ENCODE data around the gene MYO19. TPM values are rescaled to one million over a fixed set of nuclear protein-coding genes. Genes with fewer than 3 reads are reported as not detected.

The MYO19 gene
- total RNA-seq, 1 experiment from 2014 or later = 167 TPM

DNA sequence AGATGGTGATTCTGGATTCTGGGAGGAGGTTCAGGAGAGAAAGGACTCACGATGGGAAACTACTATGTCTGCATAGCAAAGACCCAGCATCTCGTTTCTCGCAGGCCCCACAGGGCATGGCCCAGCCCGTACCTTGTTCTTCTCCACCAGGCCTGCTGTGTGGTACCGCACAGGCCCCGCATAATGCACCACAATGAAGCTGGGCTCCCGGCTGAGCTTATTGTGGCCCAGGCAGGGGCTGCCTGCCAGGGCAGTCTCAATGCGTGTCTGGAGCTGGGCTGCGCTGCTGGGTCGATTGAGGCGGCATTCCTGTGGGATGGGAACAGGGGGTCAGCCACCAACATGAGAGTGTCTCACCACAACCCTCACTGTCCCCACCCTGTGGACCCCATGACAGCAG lies 27.8 kb downstream of the MYO19 start:
- RAD21 ChIA-PET (ENCODE audit: low non-redundant PET in 1 of 2, low total read pairs in 2 of 2, uncharacterized antibody in 2 of 2, unreplicated experiment in 2 of 2) = no interaction called here
- no TSS peak for BruUV-seq (replicated peaks)
- Histone ChIP-seq H3K79me2 (ENCODE audit: insufficient read depth, low read length) (no peaks in the 10 kb centered on the region), H3K4me2 (ENCODE audit: low read length) (no peak overlapping the region), H3K27me3 (ENCODE audit: insufficient read depth, low read length) (no peaks in the 10 kb centered on the region), H3K4me3 (replicated peaks in 1 of 2; ENCODE audit: low read depth in 1 of 2, low read length in 2 of 2) (no peak overlapping the region), H4K20me1 (ENCODE audit: insufficient read depth) (no peaks in the 10 kb centered on the region), H3K9me2 (ENCODE audit: insufficient read depth) (no peaks in the 10 kb centered on the region), H3K9ac (ENCODE audit: low read length) (no peak overlapping the region), H3K9me3 (ENCODE audit: control insufficient read depth in 1 of 2, insufficient read depth in 1 of 2, low read depth in 1 of 2, low read length in 2 of 2) (no peaks in the 10 kb centered on the region), H3K36me3 (ENCODE audit: control insufficient read depth in 1 of 2, insufficient read depth in 2 of 2, low read length in 2 of 2) (peaks cover 54 to 73% of the 10 kb centered on the region in 2 experiments), H2AFZ (ENCODE audit: low read depth, low read length, poor library complexity, severe bottlenecking) (no peak overlapping the region), H3K27ac (ENCODE audit: low read depth, low read length) (no peak overlapping the region), H3K4me1 (ENCODE audit: control insufficient read depth in 1 of 2, insufficient read depth in 2 of 2, low read length in 2 of 2) (no peaks in the 10 kb centered on the region)
- CTCF ChIA-PET = no interaction called here
- TF ChIP-seq EGR1 (IDR thresholded peaks at IDR 0.05; ENCODE audit: low read depth) (no peak), ELF1 (IDR thresholded peaks at IDR 0.05; ENCODE audit: borderline replicate concordance, low read depth) (no peak), POLR2AphosphoS5 (IDR thresholded peaks at IDR 0.05; ENCODE audit: low read depth, low read length) (no peak), JUND (IDR thresholded peaks at IDR 0.05) (no peak), ZFX (IDR thresholded peaks at IDR 0.05) (no peak), ZNF274 (IDR thresholded peaks at IDR 0.05; ENCODE audit: low read depth, low read length) (no peak), YY1 (IDR thresholded peaks at IDR 0.05; ENCODE audit: extremely low read depth, insufficient replicate concordance, low read depth, low read length) (no peak), SRF (IDR thresholded peaks at IDR 0.05; ENCODE audit: low read depth) (no peak), SP1 (IDR thresholded peaks at IDR 0.05; ENCODE audit: low read depth) (no peak), POLR2A (IDR thresholded peaks at IDR 0.05; ENCODE audit: borderline replicate concordance, extremely low read depth, insufficient read depth, insufficient read length) (no peak), TCF7L2 (IDR thresholded peaks at IDR 0.05; ENCODE audit: borderline replicate concordance, extremely low read depth, insufficient read depth, insufficient read length) (no peak), CEBPB (IDR thresholded peaks at IDR 0.05; ENCODE audit: low read depth) (no peak), FOSL1 (IDR thresholded peaks at IDR 0.05; ENCODE audit: low read depth) (no peak), RAD21 (IDR thresholded peaks at IDR 0.05; ENCODE audit: low read depth) (no peak)
- TF ChIP-seq, protein P1, sequence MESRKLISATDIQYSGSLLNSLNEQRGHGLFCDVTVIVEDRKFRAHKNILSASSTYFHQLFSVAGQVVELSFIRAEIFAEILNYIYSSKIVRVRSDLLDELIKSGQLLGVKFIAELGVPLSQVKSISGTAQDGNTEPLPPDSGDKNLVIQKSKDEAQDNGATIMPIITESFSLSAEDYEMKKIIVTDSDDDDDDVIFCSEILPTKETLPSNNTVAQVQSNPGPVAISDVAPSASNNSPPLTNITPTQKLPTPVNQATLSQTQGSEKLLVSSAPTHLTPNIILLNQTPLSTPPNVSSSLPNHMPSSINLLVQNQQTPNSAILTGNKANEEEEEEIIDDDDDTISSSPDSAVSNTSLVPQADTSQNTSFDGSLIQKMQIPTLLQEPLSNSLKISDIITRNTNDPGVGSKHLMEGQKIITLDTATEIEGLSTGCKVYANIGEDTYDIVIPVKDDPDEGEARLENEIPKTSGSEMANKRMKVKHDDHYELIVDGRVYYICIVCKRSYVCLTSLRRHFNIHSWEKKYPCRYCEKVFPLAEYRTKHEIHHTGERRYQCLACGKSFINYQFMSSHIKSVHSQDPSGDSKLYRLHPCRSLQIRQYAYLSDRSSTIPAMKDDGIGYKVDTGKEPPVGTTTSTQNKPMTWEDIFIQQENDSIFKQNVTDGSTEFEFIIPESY (IDR thresholded peaks at IDR 0.05; ENCODE audit: extremely low read depth, insufficient replicate concordance, low read length) = no peak
- TF ChIP-seq, protein P2, sequence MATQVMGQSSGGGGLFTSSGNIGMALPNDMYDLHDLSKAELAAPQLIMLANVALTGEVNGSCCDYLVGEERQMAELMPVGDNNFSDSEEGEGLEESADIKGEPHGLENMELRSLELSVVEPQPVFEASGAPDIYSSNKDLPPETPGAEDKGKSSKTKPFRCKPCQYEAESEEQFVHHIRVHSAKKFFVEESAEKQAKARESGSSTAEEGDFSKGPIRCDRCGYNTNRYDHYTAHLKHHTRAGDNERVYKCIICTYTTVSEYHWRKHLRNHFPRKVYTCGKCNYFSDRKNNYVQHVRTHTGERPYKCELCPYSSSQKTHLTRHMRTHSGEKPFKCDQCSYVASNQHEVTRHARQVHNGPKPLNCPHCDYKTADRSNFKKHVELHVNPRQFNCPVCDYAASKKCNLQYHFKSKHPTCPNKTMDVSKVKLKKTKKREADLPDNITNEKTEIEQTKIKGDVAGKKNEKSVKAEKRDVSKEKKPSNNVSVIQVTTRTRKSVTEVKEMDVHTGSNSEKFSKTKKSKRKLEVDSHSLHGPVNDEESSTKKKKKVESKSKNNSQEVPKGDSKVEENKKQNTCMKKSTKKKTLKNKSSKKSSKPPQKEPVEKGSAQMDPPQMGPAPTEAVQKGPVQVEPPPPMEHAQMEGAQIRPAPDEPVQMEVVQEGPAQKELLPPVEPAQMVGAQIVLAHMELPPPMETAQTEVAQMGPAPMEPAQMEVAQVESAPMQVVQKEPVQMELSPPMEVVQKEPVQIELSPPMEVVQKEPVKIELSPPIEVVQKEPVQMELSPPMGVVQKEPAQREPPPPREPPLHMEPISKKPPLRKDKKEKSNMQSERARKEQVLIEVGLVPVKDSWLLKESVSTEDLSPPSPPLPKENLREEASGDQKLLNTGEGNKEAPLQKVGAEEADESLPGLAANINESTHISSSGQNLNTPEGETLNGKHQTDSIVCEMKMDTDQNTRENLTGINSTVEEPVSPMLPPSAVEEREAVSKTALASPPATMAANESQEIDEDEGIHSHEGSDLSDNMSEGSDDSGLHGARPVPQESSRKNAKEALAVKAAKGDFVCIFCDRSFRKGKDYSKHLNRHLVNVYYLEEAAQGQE (IDR thresholded peaks at IDR 0.05; ENCODE audit: low read depth) = no peak
- TF ChIP-seq, protein P3, sequence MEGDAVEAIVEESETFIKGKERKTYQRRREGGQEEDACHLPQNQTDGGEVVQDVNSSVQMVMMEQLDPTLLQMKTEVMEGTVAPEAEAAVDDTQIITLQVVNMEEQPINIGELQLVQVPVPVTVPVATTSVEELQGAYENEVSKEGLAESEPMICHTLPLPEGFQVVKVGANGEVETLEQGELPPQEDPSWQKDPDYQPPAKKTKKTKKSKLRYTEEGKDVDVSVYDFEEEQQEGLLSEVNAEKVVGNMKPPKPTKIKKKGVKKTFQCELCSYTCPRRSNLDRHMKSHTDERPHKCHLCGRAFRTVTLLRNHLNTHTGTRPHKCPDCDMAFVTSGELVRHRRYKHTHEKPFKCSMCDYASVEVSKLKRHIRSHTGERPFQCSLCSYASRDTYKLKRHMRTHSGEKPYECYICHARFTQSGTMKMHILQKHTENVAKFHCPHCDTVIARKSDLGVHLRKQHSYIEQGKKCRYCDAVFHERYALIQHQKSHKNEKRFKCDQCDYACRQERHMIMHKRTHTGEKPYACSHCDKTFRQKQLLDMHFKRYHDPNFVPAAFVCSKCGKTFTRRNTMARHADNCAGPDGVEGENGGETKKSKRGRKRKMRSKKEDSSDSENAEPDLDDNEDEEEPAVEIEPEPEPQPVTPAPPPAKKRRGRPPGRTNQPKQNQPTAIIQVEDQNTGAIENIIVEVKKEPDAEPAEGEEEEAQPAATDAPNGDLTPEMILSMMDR (IDR thresholded peaks at IDR 0.05 in 2 of 3, conservative IDR thresholded peaks at IDR 0.05 in 1 of 3; ENCODE audit: borderline replicate concordance in 1 of 3, insufficient read depth in 1 of 3, low read depth in 2 of 3, low read length in 2 of 3) = no peak
- TF ChIP-seq, protein P4, sequence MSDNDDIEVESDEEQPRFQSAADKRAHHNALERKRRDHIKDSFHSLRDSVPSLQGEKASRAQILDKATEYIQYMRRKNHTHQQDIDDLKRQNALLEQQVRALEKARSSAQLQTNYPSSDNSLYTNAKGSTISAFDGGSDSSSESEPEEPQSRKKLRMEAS (IDR thresholded peaks at IDR 0.05) = no peak
- TF ChIP-seq, protein P5, sequence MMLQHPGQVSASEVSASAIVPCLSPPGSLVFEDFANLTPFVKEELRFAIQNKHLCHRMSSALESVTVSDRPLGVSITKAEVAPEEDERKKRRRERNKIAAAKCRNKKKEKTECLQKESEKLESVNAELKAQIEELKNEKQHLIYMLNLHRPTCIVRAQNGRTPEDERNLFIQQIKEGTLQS (IDR thresholded peaks at IDR 0.05) = no peak
- DNase-seq (ENCODE audit: low read depth, low spot score) (no peak), ATAC-seq (no peak)
- POLR2A ChIA-PET = no interaction called here
- intact Hi-C loops (cut with micrococcal nuclease) = no loop called here

All from HCT116 (cell line).